ENCODE measurements around the gene TBX19. TPM values are rescaled to one million over a fixed set of nuclear protein-coding genes. Genes with fewer than 3 reads are reported as not detected.

Gene TBX19
- total and polyA plus RNA-seq, 2 donors (not counting 1 experiment from before 2014, with no cell fraction given): 6.3 to 7.0 TPM

DNA sequence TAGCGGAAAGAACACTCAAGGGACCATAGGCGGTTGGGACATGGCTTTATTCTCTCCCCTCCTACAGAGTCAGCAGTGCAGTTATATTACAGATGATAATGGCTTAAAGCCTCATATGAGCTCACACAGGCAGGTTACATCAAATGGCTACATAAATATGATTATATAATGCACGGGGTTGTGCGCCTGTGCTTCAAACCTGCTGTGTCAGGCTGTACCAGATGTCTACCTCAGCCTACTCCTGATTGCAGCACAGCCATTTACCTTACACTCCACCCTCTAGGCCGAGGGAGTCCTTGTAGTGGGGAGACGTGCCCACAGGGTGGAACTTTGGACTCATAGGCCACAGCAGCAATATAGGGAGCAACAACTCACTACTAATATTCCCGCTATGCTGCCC, 16.4 kb upstream of the TBX19 start:
- no peaks in the 10 kb centered on the region for H3K4me1 ChIP-seq (ENCODE audit: control insufficient read depth in 2 of 2, insufficient read depth in 2 of 2, low read length in 2 of 2)

DNA sequence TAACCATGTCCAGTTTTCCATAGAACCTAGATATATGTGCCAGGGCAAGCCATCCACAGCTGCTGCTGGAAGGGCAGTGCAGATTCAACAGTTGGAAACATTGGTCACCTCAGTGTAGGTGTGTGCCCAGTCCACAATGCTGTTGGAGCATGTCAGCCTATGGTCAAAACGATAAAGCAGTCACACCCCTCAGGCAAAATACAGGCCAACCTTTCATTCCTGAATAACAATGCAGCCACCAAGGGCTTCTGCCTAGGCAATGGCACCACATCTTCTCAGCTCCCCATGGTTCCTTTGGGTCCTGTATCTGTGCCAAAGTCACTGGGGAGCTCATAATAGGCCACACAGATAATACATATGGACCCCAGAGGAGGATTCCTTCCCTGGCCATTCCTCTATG, 15.1 kb upstream of the TBX19 start:
- H2AFZ ChIP-seq (ENCODE audit: insufficient read depth, low read depth, low read length, poor library complexity, severe bottlenecking): no peak overlapping the region
- H3K4me3 Mint-ChIP-seq: no peak overlapping the region
- no peak overlapping the region for H3K27ac ChIP-seq (ENCODE audit: low read length in 2 of 2)
- peaks cover 1 to 19% (median 2%) of the 10 kb centered on the region in 3 donors for H3K9me3 ChIP-seq (ENCODE audit: control extremely low read depth in 1 of 3, control insufficient read depth in 2 of 3, insufficient read depth in 1 of 3, low read length in 2 of 3)
- H3K4me1 Mint-ChIP-seq: no peaks in the 10 kb centered on the region
- H3K4me2 ChIP-seq (replicated peaks; ENCODE audit: low read depth, low read length, poor library complexity, severe bottlenecking): no peak overlapping the region
- CTCF ChIA-PET: no interaction called here
- no peak for DNase-seq
- WGBS (ENCODE audit: insufficient coverage): 100% methylated on average over 1 of the region's 1 CpG
- peaks cover 4 to 23% of the 10 kb centered on the region in 2 experiments for H3K36me3 ChIP-seq (replicated peaks in 1 of 2; ENCODE audit: control extremely low read depth in 1 of 2, control insufficient read depth in 1 of 2, extremely low read depth in 1 of 2, insufficient read depth in 2 of 2, low read length in 1 of 2)
- peaks cover 5% of the 10 kb centered on the region for H4K20me1 ChIP-seq (ENCODE audit: control insufficient read depth, insufficient read depth, low read length, poor library complexity, severe bottlenecking)
- H3K9ac ChIP-seq (ENCODE audit: low read length): no peak overlapping the region
- intact Hi-C loops (cut with micrococcal nuclease): no loop called here
- H3K27ac Mint-ChIP-seq: no peak overlapping the region
- TF ChIP-seq CTCF (IDR thresholded peaks at IDR 0.05) (no peak), EZH2 (IDR thresholded peaks at IDR 0.05; ENCODE audit: borderline replicate concordance, insufficient read depth, low read depth, low read length, poor library complexity, severe bottlenecking) (no peak)
- peaks cover 8% of the 10 kb centered on the region for H3K9me3 Mint-ChIP-seq (ENCODE audit: insufficient read depth)
- H3K27me3 Mint-ChIP-seq: no peaks in the 10 kb centered on the region
- ATAC-seq (ENCODE audit: low read depth): no peak
- H3K79me2 ChIP-seq (ENCODE audit: control insufficient read depth, insufficient read depth, low read length): no peaks in the 10 kb centered on the region
- POLR2A ChIA-PET: no interaction called here
- H3K27me3 ChIP-seq (replicated peaks in 1 of 4; ENCODE audit: control extremely low read depth in 1 of 4, control insufficient read depth in 3 of 4, insufficient read depth in 4 of 4, low read length in 3 of 4): no peaks in the 10 kb centered on the region
- no peaks in the 10 kb centered on the region for H3K4me1 ChIP-seq (ENCODE audit: control insufficient read depth in 2 of 2, insufficient read depth in 2 of 2, low read length in 2 of 2)
- H3K4me3 ChIP-seq (ENCODE audit: control extremely low read depth in 1 of 5, extremely low read depth in 1 of 5, insufficient read depth in 1 of 5, low read depth in 2 of 5, low read length in 4 of 5): no peak overlapping the region

More for the DNA sequence above, 16.4 kb upstream of the TBX19 start:
- H3K4me1 Mint-ChIP-seq: no peaks in the 10 kb centered on the region
- TF ChIP-seq CTCF (IDR thresholded peaks at IDR 0.05): no peak
- no peak for TF ChIP-seq EZH2 (IDR thresholded peaks at IDR 0.05; ENCODE audit: borderline replicate concordance, insufficient read depth, low read depth, low read length, poor library complexity, severe bottlenecking)
- peaks cover 5% of the 10 kb centered on the region for H3K9me3 Mint-ChIP-seq (ENCODE audit: insufficient read depth)
- CTCF ChIA-PET: interaction anchor here (1.0 kb wide), 1 partner anchor 55 kb away, joined by 3 read pairs; no protein-coding TSS in a partner anchor
- Histone ChIP-seq H3K9me3 (ENCODE audit: control extremely low read depth in 1 of 3, control insufficient read depth in 2 of 3, insufficient read depth in 1 of 3, low read length in 2 of 3) (peaks cover 1 to 16% (median 2%) of the 10 kb centered on the region in 3 donors), H3K36me3 (replicated peaks in 1 of 2; ENCODE audit: control extremely low read depth in 1 of 2, control insufficient read depth in 1 of 2, extremely low read depth in 1 of 2, insufficient read depth in 2 of 2, low read length in 1 of 2) (peaks cover 7 to 23% of the 10 kb centered on the region in 2 experiments), H3K79me2 (ENCODE audit: control insufficient read depth, insufficient read depth, low read length) (no peaks in the 10 kb centered on the region), H3K4me3 (ENCODE audit: control extremely low read depth in 1 of 5, extremely low read depth in 1 of 5, insufficient read depth in 1 of 5, low read depth in 2 of 5, low read length in 4 of 5) (no peak overlapping the region), H3K27me3 (replicated peaks in 1 of 4; ENCODE audit: control extremely low read depth in 1 of 4, control insufficient read depth in 3 of 4, insufficient read depth in 4 of 4, low read length in 3 of 4) (no peaks in the 10 kb centered on the region), H4K20me1 (ENCODE audit: control insufficient read depth, insufficient read depth, low read length, poor library complexity, severe bottlenecking) (peaks cover 5% of the 10 kb centered on the region), H3K9ac (ENCODE audit: low read length) (no peak overlapping the region), H2AFZ (ENCODE audit: insufficient read depth, low read depth, low read length, poor library complexity, severe bottlenecking) (no peak overlapping the region), H3K4me2 (replicated peaks; ENCODE audit: low read depth, low read length, poor library complexity, severe bottlenecking) (no peak overlapping the region), H3K27ac (ENCODE audit: low read length in 2 of 2) (no peak overlapping the region)
- no peak overlapping the region for H3K4me3 Mint-ChIP-seq
- no peaks in the 10 kb centered on the region for H3K27me3 Mint-ChIP-seq
- no peak for ATAC-seq (ENCODE audit: low read depth)
- no peak overlapping the region for H3K27ac Mint-ChIP-seq
- 96% methylated on average over 3 of the region's 7 CpGs for WGBS (ENCODE audit: insufficient coverage)
- intact Hi-C loops (cut with micrococcal nuclease): no loop called here
- DNase-seq: no peak
- POLR2A ChIA-PET: no interaction called here
